NB4 (cell line): Measurements from ENCODE around the gene AREL1.

Experiments
- MYC ChIP-seq: IDR thresholded peaks from 2 replicates; pipeline ENCODE4 v1.6.1; 2011; ENCODE audit warnings: low read depth, low read length
- TF ChIP-seq, protein P1 (sequence below): IDR thresholded peaks from one replicate; pipeline ENCODE4 v1.5.1; 2012; ENCODE audit warnings: low read depth, low read length

DNA sequence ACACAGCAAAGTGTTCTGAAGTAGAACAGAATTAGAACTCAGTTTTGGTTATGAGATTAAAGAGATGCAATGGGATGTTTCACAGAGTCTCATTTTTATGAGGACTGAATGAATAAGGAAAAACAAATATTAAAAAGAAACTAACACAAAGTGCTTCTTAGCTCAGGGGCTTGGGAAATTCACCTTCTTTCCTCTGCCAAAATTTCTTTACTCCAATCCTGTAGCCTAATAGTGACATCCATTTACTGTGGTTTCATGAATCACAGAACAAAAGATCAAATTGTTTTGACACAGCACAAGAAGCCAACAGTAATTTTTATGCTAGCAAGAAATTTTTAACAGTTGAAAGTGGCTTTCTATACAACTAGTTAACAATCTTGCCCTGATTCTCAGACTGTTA is 37.7 kb downstream of the AREL1 start:
- TF ChIP-seq MYC, result no peak
- TF ChIP-seq, protein P1, sequence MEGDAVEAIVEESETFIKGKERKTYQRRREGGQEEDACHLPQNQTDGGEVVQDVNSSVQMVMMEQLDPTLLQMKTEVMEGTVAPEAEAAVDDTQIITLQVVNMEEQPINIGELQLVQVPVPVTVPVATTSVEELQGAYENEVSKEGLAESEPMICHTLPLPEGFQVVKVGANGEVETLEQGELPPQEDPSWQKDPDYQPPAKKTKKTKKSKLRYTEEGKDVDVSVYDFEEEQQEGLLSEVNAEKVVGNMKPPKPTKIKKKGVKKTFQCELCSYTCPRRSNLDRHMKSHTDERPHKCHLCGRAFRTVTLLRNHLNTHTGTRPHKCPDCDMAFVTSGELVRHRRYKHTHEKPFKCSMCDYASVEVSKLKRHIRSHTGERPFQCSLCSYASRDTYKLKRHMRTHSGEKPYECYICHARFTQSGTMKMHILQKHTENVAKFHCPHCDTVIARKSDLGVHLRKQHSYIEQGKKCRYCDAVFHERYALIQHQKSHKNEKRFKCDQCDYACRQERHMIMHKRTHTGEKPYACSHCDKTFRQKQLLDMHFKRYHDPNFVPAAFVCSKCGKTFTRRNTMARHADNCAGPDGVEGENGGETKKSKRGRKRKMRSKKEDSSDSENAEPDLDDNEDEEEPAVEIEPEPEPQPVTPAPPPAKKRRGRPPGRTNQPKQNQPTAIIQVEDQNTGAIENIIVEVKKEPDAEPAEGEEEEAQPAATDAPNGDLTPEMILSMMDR, result no peak
